ENCODE results near the gene NCOA6.

The NCOA6 gene

GRCh38 chr20:34774449-34774848 is 51.0 kb downstream of the NCOA6 start:
- Histone ChIP-seq H3K4me3 (ENCODE audit: extremely low read depth, insufficient read depth, low read length, poor library complexity, severe bottlenecking) (no peak overlapping the region), H3K36me3 (ENCODE audit: control insufficient read depth, insufficient read depth, low read length) (peaks cover 59% of the 10 kb centered on the region), H3K9me3 (ENCODE audit: control insufficient read depth, low read length) (no peaks in the 10 kb centered on the region), H3K27ac (ENCODE audit: low read depth, low read length, severe bottlenecking) (no peak overlapping the region), H3K4me1 (ENCODE audit: control insufficient read depth, insufficient read depth, low read length, poor library complexity, severe bottlenecking) (no peaks in the 10 kb centered on the region)
- no CpG with 5 or more reads among the region's 3 CpGs for WGBS, 2 experiments (ENCODE audit: insufficient coverage in 2 of 2)

- Histone ChIP-seq H3K9me3 (ENCODE audit: control insufficient read depth, low read length) (no peaks in the 10 kb centered on the region), H3K4me3 (ENCODE audit: extremely low read depth, insufficient read depth, low read length, poor library complexity, severe bottlenecking) (no peak overlapping the region), H3K4me1 (ENCODE audit: control insufficient read depth, insufficient read depth, low read length, poor library complexity, severe bottlenecking) (no peaks in the 10 kb centered on the region), H3K36me3 (ENCODE audit: control insufficient read depth, insufficient read depth, low read length) (peaks cover 63% of the 10 kb centered on the region), H3K27ac (ENCODE audit: low read depth, low read length, severe bottlenecking) (no peak overlapping the region)
- no CpG with 5 or more reads among the region's 1 CpG for WGBS, 2 experiments (ENCODE audit: insufficient coverage in 2 of 2)
Observed at GRCh38 chr20:34773726-34774125, 51.7 kb downstream of the NCOA6 start.

GRCh38 chr20:34772437-34772836 is 53.0 kb downstream of the NCOA6 start:
- peaks cover 66% of the 10 kb centered on the region for H3K36me3 ChIP-seq (ENCODE audit: control insufficient read depth, insufficient read depth, low read length)
- no peak overlapping the region for H3K4me3 ChIP-seq (ENCODE audit: extremely low read depth, insufficient read depth, low read length, poor library complexity, severe bottlenecking)
- no peaks in the 10 kb centered on the region for H3K4me1 ChIP-seq (ENCODE audit: control insufficient read depth, insufficient read depth, low read length, poor library complexity, severe bottlenecking)
- H3K9me3 ChIP-seq (ENCODE audit: control insufficient read depth, low read length): no peaks in the 10 kb centered on the region
- no peak overlapping the region for H3K27ac ChIP-seq (ENCODE audit: low read depth, low read length, severe bottlenecking)
- 100% methylated on average over 1 of the region's 3 CpGs for whole genome bisulfite sequencing, 2 experiments (ENCODE audit: insufficient coverage in 2 of 2)

GRCh38 chr20:34771680-34772081 is 53.8 kb downstream of the NCOA6 start:
- no peaks in the 10 kb centered on the region for H3K4me1 ChIP-seq (ENCODE audit: control insufficient read depth, insufficient read depth, low read length, poor library complexity, severe bottlenecking)
- no peaks in the 10 kb centered on the region for H3K9me3 ChIP-seq (ENCODE audit: control insufficient read depth, low read length)
- WGBS, 2 experiments (ENCODE audit: insufficient coverage in 2 of 2): 82 to 97% methylated on average over 3 of the region's 3 CpGs
- no peak overlapping the region for H3K4me3 ChIP-seq (ENCODE audit: extremely low read depth, insufficient read depth, low read length, poor library complexity, severe bottlenecking)
- no peak overlapping the region for H3K27ac ChIP-seq (ENCODE audit: low read depth, low read length, severe bottlenecking)
- peaks cover 72% of the 10 kb centered on the region for H3K36me3 ChIP-seq (ENCODE audit: control insufficient read depth, insufficient read depth, low read length)

- 83 to 96% methylated on average over 2 to 3 of the region's 3 CpGs for whole genome bisulfite sequencing, 2 experiments (ENCODE audit: insufficient coverage in 2 of 2)
- H3K9me3 ChIP-seq (ENCODE audit: control insufficient read depth, low read length): no peaks in the 10 kb centered on the region
- H3K36me3 ChIP-seq (ENCODE audit: control insufficient read depth, insufficient read depth, low read length): peaks cover 78% of the 10 kb centered on the region
- no peak overlapping the region for H3K27ac ChIP-seq (ENCODE audit: low read depth, low read length, severe bottlenecking)
- no peak overlapping the region for H3K4me3 ChIP-seq (ENCODE audit: extremely low read depth, insufficient read depth, low read length, poor library complexity, severe bottlenecking)
- no peaks in the 10 kb centered on the region for H3K4me1 ChIP-seq (ENCODE audit: control insufficient read depth, insufficient read depth, low read length, poor library complexity, severe bottlenecking)
Observed at GRCh38 chr20:34768096-34768495, 57.4 kb downstream of the NCOA6 start.

- peaks cover 79% of the 10 kb centered on the region for H3K36me3 ChIP-seq (ENCODE audit: control insufficient read depth, insufficient read depth, low read length)
- H3K27ac ChIP-seq (ENCODE audit: low read depth, low read length, severe bottlenecking): no peak overlapping the region
- no peak overlapping the region for H3K4me3 ChIP-seq (ENCODE audit: extremely low read depth, insufficient read depth, low read length, poor library complexity, severe bottlenecking)
- WGBS, 2 experiments (ENCODE audit: insufficient coverage in 2 of 2): no CpG with 5 or more reads among the region's 1 CpG
- H3K4me1 ChIP-seq (ENCODE audit: control insufficient read depth, insufficient read depth, low read length, poor library complexity, severe bottlenecking): no peaks in the 10 kb centered on the region
- H3K9me3 ChIP-seq (ENCODE audit: control insufficient read depth, low read length): no peaks in the 10 kb centered on the region
Observed at GRCh38 chr20:34762031-34762555, 63.4 kb downstream of the NCOA6 start.

- Histone ChIP-seq H3K9me3 (ENCODE audit: control insufficient read depth, low read length) (no peaks in the 10 kb centered on the region), H3K27ac (ENCODE audit: low read depth, low read length, severe bottlenecking) (no peak overlapping the region), H3K4me1 (ENCODE audit: control insufficient read depth, insufficient read depth, low read length, poor library complexity, severe bottlenecking) (no peaks in the 10 kb centered on the region), H3K4me3 (ENCODE audit: extremely low read depth, insufficient read depth, low read length, poor library complexity, severe bottlenecking) (no peak overlapping the region), H3K36me3 (ENCODE audit: control insufficient read depth, insufficient read depth, low read length) (peaks cover 76% of the 10 kb centered on the region)
- no CpG with 5 or more reads among the region's 1 CpG for WGBS, 2 experiments (ENCODE audit: insufficient coverage in 2 of 2)
Observed at GRCh38 chr20:34755367-34755766, 70.1 kb downstream of the NCOA6 start.

- Histone ChIP-seq H3K4me3 (ENCODE audit: extremely low read depth, insufficient read depth, low read length, poor library complexity, severe bottlenecking) (no peak overlapping the region), H3K9me3 (ENCODE audit: control insufficient read depth, low read length) (no peaks in the 10 kb centered on the region), H3K4me1 (ENCODE audit: control insufficient read depth, insufficient read depth, low read length, poor library complexity, severe bottlenecking) (no peaks in the 10 kb centered on the region), H3K27ac (ENCODE audit: low read depth, low read length, severe bottlenecking) (no peak overlapping the region), H3K36me3 (ENCODE audit: control insufficient read depth, insufficient read depth, low read length) (peaks cover 77% of the 10 kb centered on the region)
- WGBS, 2 experiments (ENCODE audit: insufficient coverage in 2 of 2): 79 to 100% methylated on average over 1 to 4 of the region's 4 CpGs
Observed at GRCh38 chr20:34754611-34755010, 70.8 kb downstream of the NCOA6 start.

- no peaks in the 10 kb centered on the region for H3K4me1 ChIP-seq (ENCODE audit: control insufficient read depth, insufficient read depth, low read length, poor library complexity, severe bottlenecking)
- WGBS, 2 experiments (ENCODE audit: insufficient coverage in 2 of 2): 90 to 100% methylated on average over 1 to 2 of the region's 2 CpGs
- no peak overlapping the region for H3K4me3 ChIP-seq (ENCODE audit: extremely low read depth, insufficient read depth, low read length, poor library complexity, severe bottlenecking)
- no peaks in the 10 kb centered on the region for H3K9me3 ChIP-seq (ENCODE audit: control insufficient read depth, low read length)
- no peak overlapping the region for H3K27ac ChIP-seq (ENCODE audit: low read depth, low read length, severe bottlenecking)
- peaks cover 76% of the 10 kb centered on the region for H3K36me3 ChIP-seq (ENCODE audit: control insufficient read depth, insufficient read depth, low read length)
Observed at GRCh38 chr20:34753706-34754461, 71.6 kb downstream of the NCOA6 start.

- H3K27ac ChIP-seq (ENCODE audit: low read depth, low read length, severe bottlenecking): no peak overlapping the region
- H3K36me3 ChIP-seq (ENCODE audit: control insufficient read depth, insufficient read depth, low read length): peaks cover 75% of the 10 kb centered on the region
- H3K9me3 ChIP-seq (ENCODE audit: control insufficient read depth, low read length): no peaks in the 10 kb centered on the region
- 100% methylated on average over 2 of the region's 3 CpGs for WGBS, 2 experiments (ENCODE audit: insufficient coverage in 2 of 2)
- H3K4me1 ChIP-seq (ENCODE audit: control insufficient read depth, insufficient read depth, low read length, poor library complexity, severe bottlenecking): no peaks in the 10 kb centered on the region
- no peak overlapping the region for H3K4me3 ChIP-seq (ENCODE audit: extremely low read depth, insufficient read depth, low read length, poor library complexity, severe bottlenecking)
Observed at GRCh38 chr20:34751453-34751852, 74.0 kb downstream of the NCOA6 start.

GRCh38 chr20:34750484-34750883 is 75.0 kb downstream of the NCOA6 start:
- 50 to 100% methylated on average over 1 to 2 of the region's 2 CpGs for WGBS, 2 experiments (ENCODE audit: insufficient coverage in 2 of 2)
- Histone ChIP-seq H3K9me3 (ENCODE audit: control insufficient read depth, low read length) (no peaks in the 10 kb centered on the region), H3K4me1 (ENCODE audit: control insufficient read depth, insufficient read depth, low read length, poor library complexity, severe bottlenecking) (no peaks in the 10 kb centered on the region), H3K27ac (ENCODE audit: low read depth, low read length, severe bottlenecking) (no peak overlapping the region), H3K4me3 (ENCODE audit: extremely low read depth, insufficient read depth, low read length, poor library complexity, severe bottlenecking) (no peak overlapping the region), H3K36me3 (ENCODE audit: control insufficient read depth, insufficient read depth, low read length) (peaks cover 75% of the 10 kb centered on the region)

Measured in mesodermal cell (in vitro differentiated cells).